Adipose tissue (tissue), 3 donors: Measurements from ENCODE around the gene FGR. TPM values are rescaled to one million over a fixed set of nuclear protein-coding genes. Genes with fewer than 3 reads are reported as not detected.

Source experiments
- H3K27ac ChIP-seq: one replicate; pipeline ENCODE4 v1.5.1; 2013; ENCODE audit warnings: low read depth, low read length
- WGBS, 3 donors: extraction: QIAGEN DNeasy Blood & Tissue Kit; methylation state at CpG; one replicate each; pipeline ENCODE4 v1.1.7; 2013; 5-methylcytosine and 5-hydroxymethylcytosine counted together
- polyA plus RNA-seq, 3 donors: library from polyadenylated mRNA; stranded (reverse); fragments of 200-250 nt; gene quantifications; one replicate each; pipeline ENCODE4 v1.2.3, GENCODE V29; 2013
- donor health status: healthy with polysubstance abuse.
- donor health status: Bipolar disorder and iron deficiency.
- donor health status: healthy.

The FGR gene
- polyA plus RNA-seq, 3 donors, result 4.2 to 39.8 (median 33.9) TPM

GRCh38 chr1:27577504-27578188 is 57.3 kb downstream of the FGR start:
- no peak overlapping the region for H3K27ac ChIP-seq
- WGBS, 3 donors, result 31 to 69% (median 35%) methylated on average over 4 of the region's 4 CpGs

- H3K27ac ChIP-seq, result no peak overlapping the region
- WGBS, 3 donors, result 62 to 79% (median 66%) methylated on average over 7 of the region's 7 CpGs
Observed at GRCh38 chr1:27576806-27577227, 58.2 kb downstream of the FGR start.

GRCh38 chr1:27575840-27576331 is 59.1 kb downstream of the FGR start:
- 4 to 5% (median 5%) methylated on average over 34 to 44 of the region's 44 CpGs for WGBS, 3 donors
- no peak overlapping the region for H3K27ac ChIP-seq

- no peak overlapping the region for H3K27ac ChIP-seq
- 3 to 12% (median 12%) methylated on average over 49 to 83 of the region's 83 CpGs for WGBS, 3 donors
Observed at GRCh38 chr1:27574871-27575831, 59.8 kb downstream of the FGR start.

GRCh38 chr1:27574001-27574781 is 60.8 kb downstream of the FGR start:
- no peak overlapping the region for H3K27ac ChIP-seq
- WGBS, 3 donors, result 36 to 63% (median 61%) methylated on average over 8 of the region's 8 CpGs

GRCh38 chr1:27572679-27573426 is 62.1 kb downstream of the FGR start:
- WGBS, 3 donors, result 60 to 74% (median 64%) methylated on average over 14 of the region's 14 CpGs

GRCh38 chr1:27572019-27572678 is 62.8 kb downstream of the FGR start:
- H3K27ac ChIP-seq, result no peak overlapping the region
- WGBS, 3 donors, result 19 to 33% (median 29%) methylated on average over 9 of the region's 9 CpGs

More at GRCh38 chr1:27572679-27573426, 62.1 kb downstream of the FGR start:
- no peak overlapping the region for H3K27ac ChIP-seq

GRCh38 chr1:27571439-27572018 is 63.5 kb downstream of the FGR start:
- 14 to 52% (median 42%) methylated on average over 16 to 18 of the region's 18 CpGs for WGBS, 3 donors
- H3K27ac ChIP-seq, result no peak overlapping the region

GRCh38 chr1:27570784-27571183 is 64.2 kb downstream of the FGR start:
- H3K27ac ChIP-seq, result no peak overlapping the region
- WGBS, 3 donors, result 54 to 59% (median 55%) methylated on average over 3 of the region's 3 CpGs

- H3K27ac ChIP-seq, result no peak overlapping the region
- 53 to 64% (median 54%) methylated on average over 2 of the region's 2 CpGs for WGBS, 3 donors
Observed at GRCh38 chr1:27570356-27570755, 64.6 kb downstream of the FGR start.

- WGBS, 3 donors, result 76 to 83% (median 81%) methylated on average over 14 of the region's 14 CpGs
Observed at GRCh38 chr1:27569506-27570291, 65.3 kb downstream of the FGR start.

GRCh38 chr1:27569088-27569460 is 65.9 kb downstream of the FGR start:
- no peak overlapping the region for H3K27ac ChIP-seq
- 58 to 77% (median 73%) methylated on average over 3 of the region's 3 CpGs for WGBS, 3 donors

More at GRCh38 chr1:27569506-27570291, 65.3 kb downstream of the FGR start:
- H3K27ac ChIP-seq, result no peak overlapping the region

GRCh38 chr1:27568300-27569087 is 66.5 kb downstream of the FGR start:
- WGBS, 3 donors, result 2 to 5% (median 5%) methylated on average over 51 to 65 of the region's 65 CpGs
- H3K27ac ChIP-seq, result no peak overlapping the region

- no peak overlapping the region for H3K27ac ChIP-seq
- 69 to 81% (median 74%) methylated on average over 8 of the region's 8 CpGs for WGBS, 3 donors
Observed at GRCh38 chr1:27567971-27568299, 67.0 kb downstream of the FGR start.

- no peak overlapping the region for H3K27ac ChIP-seq
- WGBS, 3 donors, result 68 to 71% (median 68%) methylated on average over 15 of the region's 15 CpGs
Observed at GRCh38 chr1:27567146-27567526, 67.8 kb downstream of the FGR start.
